Measurements from ENCODE around the gene B3GNT2. TPM values are rescaled to one million over a fixed set of nuclear protein-coding genes. Genes with fewer than 3 reads are reported as not detected.

Gene B3GNT2
- total and polyA plus RNA-seq, 2 donors (not counting 3 experiments of a cell fraction or from before 2014, with no cell fraction given), result 9.5 to 21.2 TPM

DNA sequence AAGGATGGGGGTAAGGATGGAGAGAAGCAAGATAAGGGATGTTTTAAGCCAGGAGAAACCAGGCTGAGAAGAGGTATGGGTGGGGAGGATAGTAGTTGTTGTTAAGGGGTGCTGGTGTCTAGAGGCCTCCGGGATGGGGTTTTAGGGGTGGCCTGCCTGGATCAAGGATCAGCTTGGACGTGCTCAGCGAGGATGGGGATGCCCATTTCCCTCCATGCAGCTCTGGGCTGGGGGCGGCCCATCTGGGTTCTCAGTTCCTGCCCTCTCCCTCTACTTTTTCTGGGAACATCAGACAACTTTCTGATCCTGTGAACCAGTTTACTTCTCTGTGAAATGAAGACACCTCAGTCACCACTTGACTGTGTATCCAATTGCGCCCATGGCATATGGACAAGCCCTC is 10.1 kb downstream of the B3GNT2 start:
- Histone ChIP-seq H3K9me1 (replicated peaks; ENCODE audit: control insufficient read depth, extremely low read depth, insufficient read depth, low read length) (no peaks in the 10 kb centered on the region), H3K36me3 (ENCODE audit: control insufficient read depth in 2 of 2, extremely low read depth in 1 of 2, insufficient read depth in 2 of 2, low read length in 2 of 2) (no peaks in the 10 kb centered on the region), H3K4me3 (replicated peaks in 1 of 3; ENCODE audit: insufficient read depth in 1 of 3, low read depth in 1 of 3, low read length in 3 of 3) (no peak overlapping the region), H3K4me1 (ENCODE audit: control insufficient read depth, extremely low read depth, insufficient read depth, low read length) (no peaks in the 10 kb centered on the region), H3K9ac (replicated peaks; ENCODE audit: extremely low read depth, insufficient read depth, low read length) (no peak overlapping the region), H3K79me2 (ENCODE audit: control insufficient read depth, insufficient read depth, low read length) (peaks cover 60% of the 10 kb centered on the region), H2AFZ (ENCODE audit: low read depth, low read length) (no peak overlapping the region), H4K20me1 (replicated peaks; ENCODE audit: control insufficient read depth, extremely low read depth, insufficient read depth, low read length) (peaks cover 2% of the 10 kb centered on the region), H3K9me3 (replicated peaks; ENCODE audit: control insufficient read depth, insufficient read depth, low read length) (no peaks in the 10 kb centered on the region), H3K27me3 (ENCODE audit: control insufficient read depth in 2 of 2, insufficient read depth in 2 of 2, low read length in 2 of 2) (no peaks in the 10 kb centered on the region), H3K27ac (ENCODE audit: insufficient read depth, low read depth, low read length) (no peak overlapping the region), H3K4me2 (ENCODE audit: insufficient read depth, low read length) (no peak overlapping the region)
- DNase-seq (ENCODE audit: low read depth, low spot score) (no peak), FAIRE-seq (no peak)
- no TSS peak for BruUV-seq (replicated peaks)
- intact Hi-C loops (cut with micrococcal nuclease) (no loop called here), dilution Hi-C loops (cut with MboI; ENCODE audit: extremely low pct_ligation_motif_present, low sequenced_read_pairs) (no loop called here)
- CTCF ChIA-PET, result no interaction called here
- TF ChIP-seq, protein P1, sequence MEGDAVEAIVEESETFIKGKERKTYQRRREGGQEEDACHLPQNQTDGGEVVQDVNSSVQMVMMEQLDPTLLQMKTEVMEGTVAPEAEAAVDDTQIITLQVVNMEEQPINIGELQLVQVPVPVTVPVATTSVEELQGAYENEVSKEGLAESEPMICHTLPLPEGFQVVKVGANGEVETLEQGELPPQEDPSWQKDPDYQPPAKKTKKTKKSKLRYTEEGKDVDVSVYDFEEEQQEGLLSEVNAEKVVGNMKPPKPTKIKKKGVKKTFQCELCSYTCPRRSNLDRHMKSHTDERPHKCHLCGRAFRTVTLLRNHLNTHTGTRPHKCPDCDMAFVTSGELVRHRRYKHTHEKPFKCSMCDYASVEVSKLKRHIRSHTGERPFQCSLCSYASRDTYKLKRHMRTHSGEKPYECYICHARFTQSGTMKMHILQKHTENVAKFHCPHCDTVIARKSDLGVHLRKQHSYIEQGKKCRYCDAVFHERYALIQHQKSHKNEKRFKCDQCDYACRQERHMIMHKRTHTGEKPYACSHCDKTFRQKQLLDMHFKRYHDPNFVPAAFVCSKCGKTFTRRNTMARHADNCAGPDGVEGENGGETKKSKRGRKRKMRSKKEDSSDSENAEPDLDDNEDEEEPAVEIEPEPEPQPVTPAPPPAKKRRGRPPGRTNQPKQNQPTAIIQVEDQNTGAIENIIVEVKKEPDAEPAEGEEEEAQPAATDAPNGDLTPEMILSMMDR (IDR thresholded peaks at IDR 0.05; ENCODE audit: extremely low read depth in 1 of 2, insufficient read depth in 1 of 2, low read depth in 1 of 2, low read length in 2 of 2), result no peak
- TF ChIP-seq POLR2AphosphoS5 (IDR thresholded peaks at IDR 0.05; ENCODE audit: insufficient read depth, low read depth, low read length) (no peak), FOS (IDR thresholded peaks at IDR 0.05; ENCODE audit: borderline replicate concordance, insufficient read depth, low read length) (no peak), GATA2 (IDR thresholded peaks at IDR 0.05; ENCODE audit: insufficient read depth, insufficient read length, low read depth, low read length) (no peak), JUN (IDR thresholded peaks at IDR 0.05; ENCODE audit: borderline replicate concordance, insufficient read depth, insufficient read length, low read depth) (no peak), EZH2 (IDR thresholded peaks at IDR 0.05; ENCODE audit: borderline replicate concordance, low read depth, low read length, severe bottlenecking) (no peak), POLR2A (IDR thresholded peaks at IDR 0.05; ENCODE audit: low read depth, low read length) (no peak), MYC (IDR thresholded peaks at IDR 0.05; ENCODE audit: low read depth, low read length) (no peak)
- TF ChIP-seq, protein P2, sequence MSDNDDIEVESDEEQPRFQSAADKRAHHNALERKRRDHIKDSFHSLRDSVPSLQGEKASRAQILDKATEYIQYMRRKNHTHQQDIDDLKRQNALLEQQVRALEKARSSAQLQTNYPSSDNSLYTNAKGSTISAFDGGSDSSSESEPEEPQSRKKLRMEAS (IDR thresholded peaks at IDR 0.05; ENCODE audit: insufficient read depth, insufficient read length), result no peak
- POLR2A ChIA-PET, result no interaction called here
